A549 (cell line): ENCODE results near the gene CCDC7.

ENCODE experiments used
- EP300 ChIP-seq, 2 experiments: fragments of >200 bp; sonication (Bioruptor Twin); formaldehyde crosslinking; IDR thresholded peaks; 2 replicates in 1 of 2; 3 replicates in 1 of 2; pipeline ENCODE4 v1.6.1; 2016 to 2017
- NPAS2 ChIP-seq: fragments of 250-450 bp; sonication (Bioruptor Pico); IDR thresholded peaks from 2 replicates; pipeline ENCODE4 v1.8.0; 2022; ENCODE audit warnings: mild to moderate bottlenecking, moderate library complexity, borderline replicate concordance
- RAD21 ChIP-seq, 2 experiments: fragments of >200 bp in 1 of 2; sonication (Bioruptor Twin) in 1 of 2; formaldehyde crosslinking in 1 of 2; IDR thresholded peaks in 1 of 2; conservative IDR thresholded peaks in 1 of 2; 2 replicates in 1 of 2; 3 replicates in 1 of 2; pipeline ENCODE4 v1.6.1; 2012 to 2018; ENCODE audit warnings: inconsistent platforms in 1 of 2
- RNF2 ChIP-seq: fragments of 200-600 bp; sonication (generic); IDR thresholded peaks from 2 replicates; pipeline ENCODE4 v1.6.1; 2016; ENCODE audit warnings: low read depth, mild to moderate bottlenecking, antibody characterized with exemption, moderate library complexity, borderline replicate concordance
- TF ChIP-seq, protein P1 (sequence below): fragments of >200 bp; sonication (Bioruptor Twin); formaldehyde crosslinking; IDR thresholded peaks from 3 replicates; pipeline ENCODE4 v1.5.1; 2016
- TF ChIP-seq, protein P2 (sequence below): fragments of 450-650 bp; IDR thresholded peaks from 2 replicates; pipeline ENCODE4 v1.6.1; 2014; ENCODE audit warnings: antibody characterized with exemption
- TF ChIP-seq, protein P3 (sequence below): fragments of 200-600 bp; sonication (generic); IDR thresholded peaks from 2 replicates; pipeline ENCODE4 v1.6.1; 2016; ENCODE audit warnings: antibody characterized with exemption, mild to moderate bottlenecking, moderate library complexity
- TF ChIP-seq, protein P4 (sequence below): fragments of 250-450 bp; sonication (Bioruptor Pico); IDR thresholded peaks from 2 replicates; pipeline ENCODE4 v1.5.0; 2021; ENCODE audit warnings: mild to moderate bottlenecking, moderate library complexity, borderline replicate concordance

DNA sequence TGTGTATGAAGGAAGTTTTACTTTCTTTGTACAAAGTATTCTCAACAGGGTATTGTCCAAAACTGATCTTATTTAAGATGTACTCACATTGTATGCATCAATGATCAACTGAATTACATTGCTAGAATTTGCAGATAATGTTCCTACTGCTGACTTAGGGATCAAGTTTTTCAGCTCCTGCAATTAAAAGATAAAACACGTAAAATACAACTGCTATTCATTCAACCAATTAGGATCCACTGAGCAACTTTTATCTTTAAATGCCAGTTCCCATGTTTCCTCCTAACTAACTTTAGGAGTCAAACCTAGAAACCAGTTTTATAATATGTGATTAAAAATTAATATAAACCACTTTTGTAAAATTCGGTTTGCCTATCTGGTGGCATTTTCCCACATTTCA, 476.2 kb downstream of the CCDC7 start:
- TF ChIP-seq, protein P1, sequence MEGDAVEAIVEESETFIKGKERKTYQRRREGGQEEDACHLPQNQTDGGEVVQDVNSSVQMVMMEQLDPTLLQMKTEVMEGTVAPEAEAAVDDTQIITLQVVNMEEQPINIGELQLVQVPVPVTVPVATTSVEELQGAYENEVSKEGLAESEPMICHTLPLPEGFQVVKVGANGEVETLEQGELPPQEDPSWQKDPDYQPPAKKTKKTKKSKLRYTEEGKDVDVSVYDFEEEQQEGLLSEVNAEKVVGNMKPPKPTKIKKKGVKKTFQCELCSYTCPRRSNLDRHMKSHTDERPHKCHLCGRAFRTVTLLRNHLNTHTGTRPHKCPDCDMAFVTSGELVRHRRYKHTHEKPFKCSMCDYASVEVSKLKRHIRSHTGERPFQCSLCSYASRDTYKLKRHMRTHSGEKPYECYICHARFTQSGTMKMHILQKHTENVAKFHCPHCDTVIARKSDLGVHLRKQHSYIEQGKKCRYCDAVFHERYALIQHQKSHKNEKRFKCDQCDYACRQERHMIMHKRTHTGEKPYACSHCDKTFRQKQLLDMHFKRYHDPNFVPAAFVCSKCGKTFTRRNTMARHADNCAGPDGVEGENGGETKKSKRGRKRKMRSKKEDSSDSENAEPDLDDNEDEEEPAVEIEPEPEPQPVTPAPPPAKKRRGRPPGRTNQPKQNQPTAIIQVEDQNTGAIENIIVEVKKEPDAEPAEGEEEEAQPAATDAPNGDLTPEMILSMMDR, result no peak
- TF ChIP-seq, protein P2, sequence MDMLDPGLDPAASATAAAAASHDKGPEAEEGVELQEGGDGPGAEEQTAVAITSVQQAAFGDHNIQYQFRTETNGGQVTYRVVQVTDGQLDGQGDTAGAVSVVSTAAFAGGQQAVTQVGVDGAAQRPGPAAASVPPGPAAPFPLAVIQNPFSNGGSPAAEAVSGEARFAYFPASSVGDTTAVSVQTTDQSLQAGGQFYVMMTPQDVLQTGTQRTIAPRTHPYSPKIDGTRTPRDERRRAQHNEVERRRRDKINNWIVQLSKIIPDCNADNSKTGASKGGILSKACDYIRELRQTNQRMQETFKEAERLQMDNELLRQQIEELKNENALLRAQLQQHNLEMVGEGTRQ, result no peak
- TF ChIP-seq EP300 (IDR thresholded peaks at IDR 0.05), result no peak
- TF ChIP-seq RAD21 (conservative IDR thresholded peaks at IDR 0.05 in 1 of 2, IDR thresholded peaks at IDR 0.05 in 1 of 2), result no peak
- TF ChIP-seq RNF2, result no peak
- TF ChIP-seq, protein P3, sequence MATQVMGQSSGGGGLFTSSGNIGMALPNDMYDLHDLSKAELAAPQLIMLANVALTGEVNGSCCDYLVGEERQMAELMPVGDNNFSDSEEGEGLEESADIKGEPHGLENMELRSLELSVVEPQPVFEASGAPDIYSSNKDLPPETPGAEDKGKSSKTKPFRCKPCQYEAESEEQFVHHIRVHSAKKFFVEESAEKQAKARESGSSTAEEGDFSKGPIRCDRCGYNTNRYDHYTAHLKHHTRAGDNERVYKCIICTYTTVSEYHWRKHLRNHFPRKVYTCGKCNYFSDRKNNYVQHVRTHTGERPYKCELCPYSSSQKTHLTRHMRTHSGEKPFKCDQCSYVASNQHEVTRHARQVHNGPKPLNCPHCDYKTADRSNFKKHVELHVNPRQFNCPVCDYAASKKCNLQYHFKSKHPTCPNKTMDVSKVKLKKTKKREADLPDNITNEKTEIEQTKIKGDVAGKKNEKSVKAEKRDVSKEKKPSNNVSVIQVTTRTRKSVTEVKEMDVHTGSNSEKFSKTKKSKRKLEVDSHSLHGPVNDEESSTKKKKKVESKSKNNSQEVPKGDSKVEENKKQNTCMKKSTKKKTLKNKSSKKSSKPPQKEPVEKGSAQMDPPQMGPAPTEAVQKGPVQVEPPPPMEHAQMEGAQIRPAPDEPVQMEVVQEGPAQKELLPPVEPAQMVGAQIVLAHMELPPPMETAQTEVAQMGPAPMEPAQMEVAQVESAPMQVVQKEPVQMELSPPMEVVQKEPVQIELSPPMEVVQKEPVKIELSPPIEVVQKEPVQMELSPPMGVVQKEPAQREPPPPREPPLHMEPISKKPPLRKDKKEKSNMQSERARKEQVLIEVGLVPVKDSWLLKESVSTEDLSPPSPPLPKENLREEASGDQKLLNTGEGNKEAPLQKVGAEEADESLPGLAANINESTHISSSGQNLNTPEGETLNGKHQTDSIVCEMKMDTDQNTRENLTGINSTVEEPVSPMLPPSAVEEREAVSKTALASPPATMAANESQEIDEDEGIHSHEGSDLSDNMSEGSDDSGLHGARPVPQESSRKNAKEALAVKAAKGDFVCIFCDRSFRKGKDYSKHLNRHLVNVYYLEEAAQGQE, result no peak
- TF ChIP-seq, protein P4, sequence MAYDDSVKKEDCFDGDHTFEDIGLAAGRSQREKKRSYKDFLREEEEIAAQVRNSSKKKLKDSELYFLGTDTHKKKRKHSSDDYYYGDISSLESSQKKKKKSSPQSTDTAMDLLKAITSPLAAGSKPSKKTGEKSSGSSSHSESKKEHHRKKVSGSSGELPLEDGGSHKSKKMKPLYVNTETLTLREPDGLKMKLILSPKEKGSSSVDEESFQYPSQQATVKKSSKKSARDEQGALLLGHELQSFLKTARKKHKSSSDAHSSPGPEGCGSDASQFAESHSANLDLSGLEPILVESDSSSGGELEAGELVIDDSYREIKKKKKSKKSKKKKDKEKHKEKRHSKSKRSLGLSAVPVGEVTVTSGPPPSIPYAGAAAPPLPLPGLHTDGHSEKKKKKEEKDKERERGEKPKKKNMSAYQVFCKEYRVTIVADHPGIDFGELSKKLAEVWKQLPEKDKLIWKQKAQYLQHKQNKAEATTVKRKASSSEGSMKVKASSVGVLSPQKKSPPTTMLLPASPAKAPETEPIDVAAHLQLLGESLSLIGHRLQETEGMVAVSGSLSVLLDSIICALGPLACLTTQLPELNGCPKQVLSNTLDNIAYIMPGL (CRISPR knock-in tag), result no peak
- no peak for TF ChIP-seq NPAS2 (CRISPR knock-in tag)
